ENCODE measurements around the gene RPUSD1. TPM values are rescaled to one million over a fixed set of nuclear protein-coding genes. Genes with fewer than 3 reads are reported as not detected.

RPUSD1 gene
- total RNA-seq, 1 experiment from 2014 or later = 59.9 TPM

DNA sequence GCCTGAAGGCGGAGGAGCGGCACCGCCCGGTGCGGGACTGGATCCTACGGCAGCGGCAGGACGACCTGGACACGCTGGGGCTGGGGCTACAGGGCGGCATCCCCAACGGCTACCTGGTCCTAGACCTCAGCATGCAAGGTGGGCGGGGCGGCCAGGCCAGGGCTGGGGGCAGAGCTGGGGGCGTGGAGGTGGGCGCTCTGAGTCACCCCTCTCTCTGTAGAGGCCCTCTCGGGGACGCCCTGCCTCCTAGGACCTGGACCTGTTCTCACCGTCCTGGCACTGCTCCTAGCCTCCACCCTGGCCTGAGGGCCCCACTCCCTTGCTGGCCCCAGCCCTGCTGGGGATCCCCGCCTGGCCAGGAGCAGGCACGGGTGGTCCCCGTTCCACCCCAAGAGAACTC lies 19.8 kb downstream of the RPUSD1 start:
- Histone ChIP-seq H3K27ac (ENCODE audit: low read depth, low read length) (no peak overlapping the region), H3K4me1 (ENCODE audit: control insufficient read depth in 1 of 2, insufficient read depth in 2 of 2, low read length in 2 of 2) (peaks cover 10 to 13% of the 10 kb centered on the region in 2 experiments), H4K20me1 (ENCODE audit: insufficient read depth) (no peaks in the 10 kb centered on the region), H2AFZ (ENCODE audit: low read depth, low read length, poor library complexity, severe bottlenecking) (no peak overlapping the region), H3K36me3 (ENCODE audit: control insufficient read depth in 1 of 2, insufficient read depth in 2 of 2, low read length in 2 of 2) (peaks cover 7 to 11% of the 10 kb centered on the region in 2 experiments; a peak in 3 of 4 replicates), H3K27me3 (ENCODE audit: insufficient read depth, low read length) (no peaks in the 10 kb centered on the region), H3K4me2 (ENCODE audit: low read length) (no peak overlapping the region), H3K9me2 (ENCODE audit: insufficient read depth) (no peaks in the 10 kb centered on the region), H3K4me3 (replicated peaks in 1 of 2; ENCODE audit: low read depth in 1 of 2, low read length in 2 of 2) (no peak overlapping the region), H3K9ac (ENCODE audit: low read length) (no peak overlapping the region), H3K9me3 (ENCODE audit: control insufficient read depth in 1 of 2, insufficient read depth in 1 of 2, low read depth in 1 of 2, low read length in 2 of 2) (no peaks in the 10 kb centered on the region), H3K79me2 (ENCODE audit: insufficient read depth, low read length) (peaks cover under 1% of the 10 kb centered on the region; the same call in 1 of the 2 replicates)
- no TSS peak for BruUV-seq (replicated peaks)
- TF ChIP-seq, protein P1, sequence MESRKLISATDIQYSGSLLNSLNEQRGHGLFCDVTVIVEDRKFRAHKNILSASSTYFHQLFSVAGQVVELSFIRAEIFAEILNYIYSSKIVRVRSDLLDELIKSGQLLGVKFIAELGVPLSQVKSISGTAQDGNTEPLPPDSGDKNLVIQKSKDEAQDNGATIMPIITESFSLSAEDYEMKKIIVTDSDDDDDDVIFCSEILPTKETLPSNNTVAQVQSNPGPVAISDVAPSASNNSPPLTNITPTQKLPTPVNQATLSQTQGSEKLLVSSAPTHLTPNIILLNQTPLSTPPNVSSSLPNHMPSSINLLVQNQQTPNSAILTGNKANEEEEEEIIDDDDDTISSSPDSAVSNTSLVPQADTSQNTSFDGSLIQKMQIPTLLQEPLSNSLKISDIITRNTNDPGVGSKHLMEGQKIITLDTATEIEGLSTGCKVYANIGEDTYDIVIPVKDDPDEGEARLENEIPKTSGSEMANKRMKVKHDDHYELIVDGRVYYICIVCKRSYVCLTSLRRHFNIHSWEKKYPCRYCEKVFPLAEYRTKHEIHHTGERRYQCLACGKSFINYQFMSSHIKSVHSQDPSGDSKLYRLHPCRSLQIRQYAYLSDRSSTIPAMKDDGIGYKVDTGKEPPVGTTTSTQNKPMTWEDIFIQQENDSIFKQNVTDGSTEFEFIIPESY (IDR thresholded peaks at IDR 0.05; ENCODE audit: extremely low read depth, insufficient replicate concordance, low read length) = no peak
- TF ChIP-seq RAD21 (IDR thresholded peaks at IDR 0.05; ENCODE audit: low read depth) = no peak
- TF ChIP-seq ZNF274 (IDR thresholded peaks at IDR 0.05; ENCODE audit: low read depth, low read length) = no peak
- TF ChIP-seq ELF1 (IDR thresholded peaks at IDR 0.05; ENCODE audit: borderline replicate concordance, low read depth) = no peak
- no peak for TF ChIP-seq SP1 (IDR thresholded peaks at IDR 0.05; ENCODE audit: low read depth)
- TF ChIP-seq POLR2A (IDR thresholded peaks at IDR 0.05; ENCODE audit: borderline replicate concordance, extremely low read depth, insufficient read depth, insufficient read length) = no peak
- TF ChIP-seq EZH2phosphoT487 (IDR thresholded peaks at IDR 0.05; ENCODE audit: borderline replicate concordance) = no peak
- no peak for TF ChIP-seq CEBPB (IDR thresholded peaks at IDR 0.05; ENCODE audit: low read depth)
- TF ChIP-seq CBX3 (IDR thresholded peaks at IDR 0.05; ENCODE audit: low read depth) = no peak
- TF ChIP-seq, protein P2, sequence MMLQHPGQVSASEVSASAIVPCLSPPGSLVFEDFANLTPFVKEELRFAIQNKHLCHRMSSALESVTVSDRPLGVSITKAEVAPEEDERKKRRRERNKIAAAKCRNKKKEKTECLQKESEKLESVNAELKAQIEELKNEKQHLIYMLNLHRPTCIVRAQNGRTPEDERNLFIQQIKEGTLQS (IDR thresholded peaks at IDR 0.05) = no peak
- RAD21 ChIA-PET (ENCODE audit: low non-redundant PET in 1 of 2, low total read pairs in 2 of 2, uncharacterized antibody in 2 of 2, unreplicated experiment in 2 of 2) = no interaction called here
- intact Hi-C loops (cut with micrococcal nuclease) = no loop called here
- POLR2A ChIA-PET = no interaction called here
- DNase-seq (ENCODE audit: low read depth, low spot score) = no peak
- no peak for ATAC-seq
- CTCF ChIA-PET = no interaction called here

Data from HCT116 (cell line).